Ovary (tissue), 3 donors: ENCODE data around the gene CHST9.

ENCODE experiments used
- CTCF ChIP-seq, 3 donors: fragments of 450-650 bp in 2 of 3; fragments of 200-600 bp in 1 of 3; IDR thresholded peaks; one replicate each; pipeline versions ENCODE4 v1.5.1 to v1.8.0; 2016 to 2022; ENCODE audit warnings: antibody characterized with exemption in 3 of 3, mild to moderate bottlenecking in 1 of 3
- POLR2A ChIP-seq: fragments of 450-650 bp; IDR thresholded peaks from one replicate; pipeline ENCODE4 v1.6.1; 2017; ENCODE audit warnings: antibody characterized with exemption, mild to moderate bottlenecking, moderate library complexity
- donor health status: DM: no; HTN: no; CAD: no.

GRCh38 chr18:26930630-26931029 lies 254.5 kb downstream of the CHST9 start:
- TF ChIP-seq POLR2A, result no peak
- TF ChIP-seq CTCF (IDR thresholded peaks at IDR 0.05), result no peak
